GM12878 (cell line): Measurements from ENCODE around the gene CARD9. TPM values are rescaled to one million over a fixed set of nuclear protein-coding genes. Genes with fewer than 3 reads are reported as not detected.

ENCODE experiments used
- ATAC-seq: fragments of 200-7000 bp; cut with Tn5 transposase; 3 replicates; pipeline ENCODE4 v1.9.1; 2020; ENCODE audit warnings: mild to moderate bottlenecking, moderate library complexity
- BruUV-seq: library from RNA; stranded (reverse); fragments of 400-500 nt; replicated peaks from 2 replicates; lab custom pipeline; 2021; lab: Mats Ljungman, UMichigan
- CTCF ChIA-PET: fragments of 300-600 bp; sonication (Branson Sonifier 250); formaldehyde crosslinking; extraction: SDS; loops from one replicate; lab custom pipeline; 2021; ENCODE audit warnings: inconsistent platforms; lab: Yijun Ruan, JAX
- POLR2A ChIA-PET: fragments of 350-600 bp; formaldehyde crosslinking; extraction: SDS; loops from one replicate; lab custom pipeline; 2021; ENCODE audit warnings: inconsistent platforms; lab: Charles Lee
- RAD21 ChIA-PET: fragments of 300-600 bp; sonication (Branson Sonifier 250); formaldehyde crosslinking; loops from one replicate; lab custom pipeline; 2023; ENCODE audit warnings: antibody characterized with exemption; ENCODE audit not compliant: unreplicated experiment; lab: Charles Lee
- SMC1A ChIA-PET: fragments of 300-600 bp; sonication (Branson Sonifier 250); formaldehyde crosslinking; loops from one replicate; lab custom pipeline; 2023; ENCODE audit not compliant: unreplicated experiment, uncharacterized antibody; lab: Charles Lee
- DNase-seq: peaks from one replicate; pipeline ENCODE4 v3.0.0-alpha.2; 2011; ENCODE audit warnings: low read depth, low spot score
- FAIRE-seq: peaks from 3 replicates; lab custom pipeline; 2011; peaks lifted over from hg19 to GRCh38; lab: Jason Lieb, UNC
- H2AFZ ChIP-seq: 2 replicates; pipeline ENCODE4 v1.6.0; 2011; ENCODE audit warnings: low read depth, low read length, control low read depth; ENCODE audit not compliant: control insufficient read depth
- H3K27ac ChIP-seq: 2 replicates; pipeline ENCODE4 v1.5.1; 2011; ENCODE audit warnings: control low read depth; ENCODE audit not compliant: control insufficient read depth, insufficient read depth
- H3K27me3 ChIP-seq, 2 experiments: replicated peaks in 1 of 2; 2 replicates each; pipeline versions ENCODE4 v1.6.0 to v1.6.1; 2011; ENCODE audit warnings: low read length in 1 of 2; ENCODE audit not compliant: control insufficient read depth in 2 of 2, insufficient read depth in 2 of 2
- H3K36me3 ChIP-seq, 2 experiments: 2 replicates each; pipeline ENCODE4 v1.5.1; 2011; ENCODE audit warnings: low read length in 1 of 2; ENCODE audit not compliant: control insufficient read depth in 2 of 2, insufficient read depth in 2 of 2
- H3K4me1 ChIP-seq: 2 replicates; pipeline ENCODE4 v1.6.1; 2011; ENCODE audit warnings: mild to moderate bottlenecking, low read length, moderate library complexity, mixed read lengths; ENCODE audit not compliant: control insufficient read depth, insufficient read depth
- H3K4me2 ChIP-seq: 2 replicates; pipeline ENCODE4 v1.6.0; 2011; ENCODE audit warnings: control low read depth; ENCODE audit not compliant: control insufficient read depth, insufficient read depth
- H3K4me3 ChIP-seq: fragments of 200-600 bp; sonication (generic); 2 replicates; pipeline ENCODE4 v1.5.1; 2016
- H3K79me2 ChIP-seq: 2 replicates; pipeline ENCODE4 v1.6.0; 2011; ENCODE audit warnings: low read length; ENCODE audit not compliant: control insufficient read depth, insufficient read depth
- H3K9ac ChIP-seq: 2 replicates; pipeline ENCODE4 v1.8.0; 2011; ENCODE audit warnings: low read length, control low read depth, mixed read lengths; ENCODE audit not compliant: control insufficient read depth, insufficient read depth
- H3K9me3 ChIP-seq: replicated peaks from 3 replicates; pipeline ENCODE4 v1.5.1; 2011; ENCODE audit warnings: mild to moderate bottlenecking, low read length; ENCODE audit not compliant: control insufficient read depth, insufficient read depth
- H4K20me1 ChIP-seq: 2 replicates; pipeline ENCODE4 v1.6.0; 2011; ENCODE audit not compliant: control insufficient read depth, insufficient read depth
- BCL11A ChIP-seq: IDR thresholded peaks from 2 replicates; pipeline ENCODE4 v1.6.1; 2011; ENCODE audit warnings: low read depth, low read length
- CHD1 ChIP-seq: IDR thresholded peaks from 2 replicates; pipeline ENCODE4 v1.6.1; 2012; ENCODE audit warnings: low read depth, low read length, improper control_type of control experiment
- HDGF ChIP-seq: fragments of 450-650 bp; IDR thresholded peaks from 2 replicates; pipeline ENCODE4 v1.6.1; 2016; ENCODE audit warnings: antibody characterized with exemption
- MEF2B ChIP-seq: fragments of 450-650 bp; IDR thresholded peaks from 2 replicates; pipeline ENCODE4 v1.6.1; 2018; ENCODE audit warnings: mild to moderate bottlenecking, moderate library complexity; ENCODE audit not compliant: partially characterized antibody, poor library complexity, severe bottlenecking
- NFXL1 ChIP-seq: fragments of 450-650 bp; IDR thresholded peaks from 2 replicates; pipeline ENCODE4 v1.6.1; 2017; ENCODE audit warnings: antibody characterized with exemption, mild to moderate bottlenecking, borderline replicate concordance
- NFYA ChIP-seq: IDR thresholded peaks from 2 replicates; pipeline ENCODE4 v1.6.1; 2011; ENCODE audit warnings: low read depth, mild to moderate bottlenecking, low read length, improper control_type of control experiment, borderline replicate concordance
- RUNX3 ChIP-seq: IDR thresholded peaks from 2 replicates; pipeline ENCODE4 v1.6.1; 2012; ENCODE audit warnings: low read length, inconsistent platforms
- STAT3 ChIP-seq: IDR thresholded peaks from 2 replicates; pipeline ENCODE4 v1.6.1; 2011; ENCODE audit warnings: low read depth, low read length, improper control_type of control experiment
- ZNF384 ChIP-seq: IDR thresholded peaks from 2 replicates; pipeline ENCODE4 v1.6.1; 2012; ENCODE audit warnings: low read depth, mild to moderate bottlenecking, low read length, improper control_type of control experiment, borderline replicate concordance
- WGBS: methylation state at CpG from one replicate; pipeline ENCODE4 v1.1.6; 2016; ENCODE audit warnings: low lambda C conversion rate; ENCODE audit not compliant: insufficient replicate concordance, insufficient coverage; ENCODE audit errors: missing lambda C conversion rate; 5-methylcytosine and 5-hydroxymethylcytosine counted together
- in situ Hi-C: fragments of 300-500 bp; cut with MboI; formaldehyde crosslinking; loops from 9 replicates; pipeline ENCODE4 v1.14.3; 2018; ENCODE audit warnings: mixed read lengths
- intact Hi-C: fragments of 100-400 bp; cut with micrococcal nuclease; formaldehyde crosslinking; loops from one replicate; pipeline ENCODE4 v1.14.2; 2022; ENCODE audit not compliant: unreplicated experiment
- polyA plus RNA-seq, 11 experiments: library from polyadenylated mRNA; depleted of rRNA in 4 of 11; unstranded in 6 of 11; stranded (reverse) in 5 of 11; fragments of >200 nt; fragmentation: Nextera tagmentation in 4 of 11; fragmentation: Illumina TruSeq in 1 of 11; extraction: Ambion mirVana in 4 of 11; extraction: Trizol in 1 of 11; gene quantifications; 1 replicate in 1 of 11; 2 replicates in 10 of 11; pipeline versions ENCODE4 v1.2.1 to v1.2.3, GENCODE V29; 2011 to 2016; ENCODE audit warnings: inconsistent platforms in 2 of 11, missing spikeins in 2 of 11, low read depth in 1 of 11
- total RNA-seq, 4 experiments: library from RNA; depleted of rRNA in 3 of 4; stranded (reverse); fragments of >200 nt in 3 of 4; fragmentation: Illumina TruSeq in 1 of 4; extraction: Trizol in 1 of 4; gene quantifications; 2 replicates each; pipeline versions ENCODE4 v1.2.1 to v1.2.3, GENCODE V29; 2013 to 2021
- TF ChIP-seq, protein P1 (sequence below): fragments of 450-650 bp; formaldehyde crosslinking; IDR thresholded peaks from 2 replicates; pipeline ENCODE4 v1.4.0; 2022; ENCODE audit warnings: mild to moderate bottlenecking, moderate library complexity
- TF ChIP-seq, protein P2 (sequence below): IDR thresholded peaks from 2 replicates; pipeline ENCODE4 v1.6.1; 2011; ENCODE audit warnings: borderline replicate concordance, low read depth, mild to moderate bottlenecking, moderate library complexity, mixed read lengths, low read length; ENCODE audit not compliant: insufficient read depth; ENCODE audit errors: extremely low read length
- TF ChIP-seq, protein P3 (sequence below): fragments of 450-650 bp; formaldehyde crosslinking; IDR thresholded peaks from 2 replicates; pipeline ENCODE4 v1.4.0; 2020; ENCODE audit warnings: mild to moderate bottlenecking, moderate library complexity

Gene CARD9
- total and polyA plus RNA-seq, 10 of the 15 experiments (the other 5 are each of a cell fraction or from before 2014, with no cell fraction given) = 0.11 to 4.9 (median 1.8) TPM; not detected in 1

DNA sequence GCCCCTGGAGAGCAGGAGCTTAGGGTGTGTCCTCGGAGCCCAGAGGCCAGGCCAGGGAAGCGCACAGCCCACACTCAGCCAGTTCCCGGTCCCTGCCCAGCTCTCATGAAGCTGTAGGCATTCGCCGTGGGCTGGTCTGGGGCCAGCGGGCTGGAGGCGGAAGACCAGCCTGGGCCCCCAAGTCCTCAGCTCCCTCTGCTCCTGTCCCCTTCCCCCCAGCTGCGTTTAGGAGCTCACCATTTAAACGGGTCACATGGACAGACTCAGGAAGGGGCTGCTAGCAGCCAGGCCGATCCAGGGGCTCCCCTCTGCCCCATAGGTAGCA is 27.4 kb downstream of the CARD9 start:
- WGBS = 38% methylated on average over 10 of the region's 10 CpGs
- H3K27me3 ChIP-seq = no peaks in the 10 kb centered on the region; a peak in 1 of 4 replicates
- no peak overlapping the region for H2AFZ ChIP-seq
- H3K4me1 ChIP-seq = no peaks in the 10 kb centered on the region
- H3K36me3 ChIP-seq = no peaks in the 10 kb centered on the region
- no peaks in the 10 kb centered on the region for H4K20me1 ChIP-seq
- intact Hi-C loops = no loop called here
- TF ChIP-seq HDGF = no peak
- TF ChIP-seq, protein P1, sequence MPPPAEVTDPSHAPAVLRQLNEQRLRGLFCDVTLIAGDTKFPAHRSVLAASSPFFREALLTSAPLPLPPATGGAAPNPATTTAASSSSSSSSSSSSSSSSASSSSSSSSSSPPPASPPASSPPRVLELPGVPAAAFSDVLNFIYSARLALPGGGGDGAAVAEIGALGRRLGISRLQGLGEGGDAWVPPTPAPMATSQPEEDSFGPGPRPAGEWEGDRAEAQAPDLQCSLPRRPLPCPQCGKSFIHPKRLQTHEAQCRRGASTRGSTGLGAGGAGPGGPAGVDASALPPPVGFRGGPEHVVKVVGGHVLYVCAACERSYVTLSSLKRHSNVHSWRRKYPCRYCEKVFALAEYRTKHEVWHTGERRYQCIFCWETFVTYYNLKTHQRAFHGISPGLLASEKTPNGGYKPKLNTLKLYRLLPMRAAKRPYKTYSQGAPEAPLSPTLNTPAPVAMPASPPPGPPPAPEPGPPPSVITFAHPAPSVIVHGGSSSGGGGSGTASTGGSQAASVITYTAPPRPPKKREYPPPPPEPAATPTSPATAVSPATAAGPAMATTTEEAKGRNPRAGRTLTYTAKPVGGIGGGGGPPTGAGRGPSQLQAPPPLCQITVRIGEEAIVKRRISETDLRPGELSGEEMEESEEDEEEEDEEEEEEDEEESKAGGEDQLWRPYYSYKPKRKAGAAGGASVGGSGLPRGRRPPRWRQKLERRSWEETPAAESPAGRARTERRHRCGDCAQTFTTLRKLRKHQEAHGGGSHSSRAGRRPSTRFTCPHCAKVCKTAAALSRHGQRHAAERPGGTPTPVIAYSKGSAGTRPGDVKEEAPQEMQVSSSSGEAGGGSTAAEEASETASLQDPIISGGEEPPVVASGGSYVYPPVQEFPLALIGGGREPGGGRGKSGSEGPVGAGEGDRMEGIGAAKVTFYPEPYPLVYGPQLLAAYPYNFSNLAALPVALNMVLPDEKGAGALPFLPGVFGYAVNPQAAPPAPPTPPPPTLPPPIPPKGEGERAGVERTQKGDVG = no peak
- TF ChIP-seq MEF2B = no peak
- no peak for TF ChIP-seq RUNX3
- TF ChIP-seq BCL11A = no peak
- no peak for TF ChIP-seq NFXL1
- TF ChIP-seq, protein P2, sequence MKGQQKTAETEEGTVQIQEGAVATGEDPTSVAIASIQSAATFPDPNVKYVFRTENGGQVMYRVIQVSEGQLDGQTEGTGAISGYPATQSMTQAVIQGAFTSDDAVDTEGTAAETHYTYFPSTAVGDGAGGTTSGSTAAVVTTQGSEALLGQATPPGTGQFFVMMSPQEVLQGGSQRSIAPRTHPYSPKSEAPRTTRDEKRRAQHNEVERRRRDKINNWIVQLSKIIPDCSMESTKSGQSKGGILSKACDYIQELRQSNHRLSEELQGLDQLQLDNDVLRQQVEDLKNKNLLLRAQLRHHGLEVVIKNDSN = no peak
- no peak for TF ChIP-seq NFYA
- no peak for TF ChIP-seq ZNF384
- TF ChIP-seq CHD1 = no peak
- TF ChIP-seq, protein P3, sequence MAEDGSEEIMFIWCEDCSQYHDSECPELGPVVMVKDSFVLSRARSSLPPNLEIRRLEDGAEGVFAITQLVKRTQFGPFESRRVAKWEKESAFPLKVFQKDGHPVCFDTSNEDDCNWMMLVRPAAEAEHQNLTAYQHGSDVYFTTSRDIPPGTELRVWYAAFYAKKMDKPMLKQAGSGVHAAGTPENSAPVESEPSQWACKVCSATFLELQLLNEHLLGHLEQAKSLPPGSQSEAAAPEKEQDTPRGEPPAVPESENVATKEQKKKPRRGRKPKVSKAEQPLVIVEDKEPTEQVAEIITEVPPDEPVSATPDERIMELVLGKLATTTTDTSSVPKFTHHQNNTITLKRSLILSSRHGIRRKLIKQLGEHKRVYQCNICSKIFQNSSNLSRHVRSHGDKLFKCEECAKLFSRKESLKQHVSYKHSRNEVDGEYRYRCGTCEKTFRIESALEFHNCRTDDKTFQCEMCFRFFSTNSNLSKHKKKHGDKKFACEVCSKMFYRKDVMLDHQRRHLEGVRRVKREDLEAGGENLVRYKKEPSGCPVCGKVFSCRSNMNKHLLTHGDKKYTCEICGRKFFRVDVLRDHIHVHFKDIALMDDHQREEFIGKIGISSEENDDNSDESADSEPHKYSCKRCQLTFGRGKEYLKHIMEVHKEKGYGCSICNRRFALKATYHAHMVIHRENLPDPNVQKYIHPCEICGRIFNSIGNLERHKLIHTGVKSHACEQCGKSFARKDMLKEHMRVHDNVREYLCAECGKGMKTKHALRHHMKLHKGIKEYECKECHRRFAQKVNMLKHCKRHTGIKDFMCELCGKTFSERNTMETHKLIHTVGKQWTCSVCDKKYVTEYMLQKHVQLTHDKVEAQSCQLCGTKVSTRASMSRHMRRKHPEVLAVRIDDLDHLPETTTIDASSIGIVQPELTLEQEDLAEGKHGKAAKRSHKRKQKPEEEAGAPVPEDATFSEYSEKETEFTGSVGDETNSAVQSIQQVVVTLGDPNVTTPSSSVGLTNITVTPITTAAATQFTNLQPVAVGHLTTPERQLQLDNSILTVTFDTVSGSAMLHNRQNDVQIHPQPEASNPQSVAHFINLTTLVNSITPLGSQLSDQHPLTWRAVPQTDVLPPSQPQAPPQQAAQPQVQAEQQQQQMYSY (CRISPR knock-in tag) = no peak
- TF ChIP-seq STAT3 = no peak
- BruUV-seq = no TSS peak
- in situ Hi-C loops = no loop called here
- no peak overlapping the region for H3K4me3 ChIP-seq
- RAD21 ChIA-PET = interaction anchor here (1.4 kb wide), 1 partner anchor 139 kb away, joined by 3 read pairs; no protein-coding TSS in a partner anchor
- no peaks in the 10 kb centered on the region for H3K9me3 ChIP-seq
- ATAC-seq (no peak), DNase-seq (no peak), FAIRE-seq (no peak)
- H3K4me2 ChIP-seq = no peak overlapping the region
- H3K9ac ChIP-seq = no peak overlapping the region
- no peak overlapping the region for H3K27ac ChIP-seq
- SMC1A ChIA-PET = no interaction called here
- CTCF ChIA-PET = no interaction called here
- H3K79me2 ChIP-seq = no peaks in the 10 kb centered on the region
- POLR2A ChIA-PET = no interaction called here
